HCT116 (cell line): ENCODE measurements around the gene TRPM3. TPM values are rescaled to one million over a fixed set of nuclear protein-coding genes. Genes with fewer than 3 reads are reported as not detected.

ENCODE experiments used
- ATAC-seq: fragments of 200-7000 bp; cut with Tn5 transposase; 2 replicates; pipeline ENCODE4 v1.9.1; 2020; ENCODE audit warnings: mild to moderate bottlenecking, moderate library complexity
- BruUV-seq: library from RNA; stranded (reverse); fragments of 400-500 nt; replicated peaks from 2 replicates; lab custom pipeline; 2021; lab: Mats Ljungman, UMichigan
- CTCF ChIA-PET: fragments of 300-600 bp; sonication (Branson Sonifier 250); formaldehyde crosslinking; loops from one replicate; lab custom pipeline; 2021; ENCODE audit warnings: antibody characterized with exemption; lab: Charles Lee
- POLR2A ChIA-PET: fragments of 300-600, 350-600 bp; sonication (Branson Sonifier 250); formaldehyde crosslinking; loops from one replicate; lab custom pipeline; 2021; ENCODE audit warnings: antibody characterized with exemption; lab: Charles Lee
- RAD21 ChIA-PET, 2 experiments: fragments of 300-600 bp; sonication (Branson Sonifier 250); formaldehyde crosslinking; loops; one replicate each; lab custom pipeline; 2023; ENCODE audit warnings: low total read pairs in 2 of 2; ENCODE audit not compliant: uncharacterized antibody in 2 of 2, unreplicated experiment in 2 of 2, low non-redundant PET in 1 of 2; lab: Charles Lee
- DNase-seq: peaks from one replicate; pipeline ENCODE4 v3.0.0-alpha.2; 2010; ENCODE audit warnings: low read depth, low spot score
- H2AFZ ChIP-seq: fragments of 200-600 bp; shearing (Covaris generic), sonication (generic); 2 replicates; pipeline ENCODE4 v1.6.1; 2017; ENCODE audit warnings: low read depth, mixed run types, mixed read lengths, antibody characterized with exemption, low read length; ENCODE audit not compliant: poor library complexity, severe bottlenecking
- H3K27ac ChIP-seq: 2 replicates; pipeline ENCODE4 v1.5.1; 2012; ENCODE audit warnings: low read depth, low read length
- H3K27me3 ChIP-seq: fragments of 200-600 bp; sonication (generic); 2 replicates; pipeline ENCODE4 v1.6.1; 2016; ENCODE audit warnings: mixed run types, low read length, mixed read lengths; ENCODE audit not compliant: insufficient read depth
- H3K36me3 ChIP-seq, 2 experiments: fragments of 200-500 bp in 1 of 2; fragments of 200-600 bp in 1 of 2; sonication (Bioruptor generic) in 1 of 2; sonication (generic) in 1 of 2; 2 replicates each; pipeline versions ENCODE4 v1.5.1 to v1.6.1; 2014 to 2016; ENCODE audit warnings: low read length in 2 of 2, inconsistent platforms in 1 of 2, mixed read lengths in 1 of 2, mixed run types in 1 of 2; ENCODE audit not compliant: insufficient read depth in 2 of 2, control insufficient read depth in 1 of 2
- H3K4me1 ChIP-seq, 2 experiments: fragments of 200-600 bp in 1 of 2; sonication (generic) in 1 of 2; 2 replicates each; pipeline versions ENCODE4 v1.5.1 to v1.6.1; 2012 to 2017; ENCODE audit warnings: low read length in 2 of 2, inconsistent platforms in 1 of 2, mild to moderate bottlenecking in 1 of 2, mixed read lengths in 1 of 2, mixed run types in 1 of 2, moderate library complexity in 1 of 2; ENCODE audit not compliant: insufficient read depth in 2 of 2, control insufficient read depth in 1 of 2
- H3K4me2 ChIP-seq: fragments of 200-600 bp; sonication (generic); 2 replicates; pipeline ENCODE4 v1.6.1; 2017; ENCODE audit warnings: mixed run types, low read length, mixed read lengths
- H3K4me3 ChIP-seq, 2 experiments: fragments of 200-600 bp in 1 of 2; sonication (generic) in 1 of 2; replicated peaks in 1 of 2; 2 replicates each; pipeline ENCODE4 v1.5.1; 2011 to 2016; ENCODE audit warnings: low read length in 2 of 2, control low read depth in 1 of 2, low read depth in 1 of 2, mild to moderate bottlenecking in 1 of 2, mixed read lengths in 1 of 2, mixed run types in 1 of 2
- H3K79me2 ChIP-seq: fragments of 200-600 bp; sonication (generic); 2 replicates; pipeline ENCODE4 v1.6.1; 2017; ENCODE audit warnings: mild to moderate bottlenecking, mixed run types, low read length, moderate library complexity, mixed read lengths; ENCODE audit not compliant: insufficient read depth
- H3K9ac ChIP-seq: fragments of 200-600 bp; sonication (generic); 2 replicates; pipeline ENCODE4 v1.6.1; 2016; ENCODE audit warnings: low read length, mixed read lengths
- H3K9me2 ChIP-seq: fragments of 200-600 bp; sonication (generic), shearing (Covaris generic); 2 replicates; pipeline ENCODE4 v1.6.1; 2017; ENCODE audit warnings: mixed run types, mild to moderate bottlenecking, moderate library complexity; ENCODE audit not compliant: insufficient read depth
- H3K9me3 ChIP-seq, 2 experiments: fragments of 200-500 bp in 1 of 2; fragments of 200-600 bp in 1 of 2; sonication (Bioruptor generic) in 1 of 2; sonication (generic) in 1 of 2; 2 replicates each; pipeline ENCODE4 v1.6.1; 2014 to 2017; ENCODE audit warnings: low read length in 2 of 2, mixed read lengths in 2 of 2, inconsistent platforms in 1 of 2, low read depth in 1 of 2, mild to moderate bottlenecking in 1 of 2, mixed run types in 1 of 2, moderate library complexity in 1 of 2; ENCODE audit not compliant: control insufficient read depth in 1 of 2, insufficient read depth in 1 of 2
- H4K20me1 ChIP-seq: fragments of 200-600 bp; sonication (generic), shearing (Covaris generic); 2 replicates; pipeline ENCODE4 v1.6.1; 2017; ENCODE audit warnings: mixed run types, mild to moderate bottlenecking, moderate library complexity; ENCODE audit not compliant: insufficient read depth
- ATF3 ChIP-seq: IDR thresholded peaks from 2 replicates; pipeline ENCODE4 v1.6.1; 2012
- CBX3 ChIP-seq: IDR thresholded peaks from 2 replicates; pipeline ENCODE4 v1.6.1; 2012; ENCODE audit warnings: low read depth
- CEBPB ChIP-seq: IDR thresholded peaks from 2 replicates; pipeline ENCODE4 v1.6.1; 2012; ENCODE audit warnings: low read depth
- EGR1 ChIP-seq: IDR thresholded peaks from 2 replicates; pipeline ENCODE4 v1.6.1; 2012; ENCODE audit warnings: low read depth
- EZH2 ChIP-seq: fragments of 200-600 bp; sonication (generic); IDR thresholded peaks from 2 replicates; pipeline ENCODE4 v1.6.1; 2017; ENCODE audit warnings: antibody characterized with exemption, mixed run types
- FOSL1 ChIP-seq: IDR thresholded peaks from 2 replicates; pipeline ENCODE4 v1.6.1; 2012; ENCODE audit warnings: low read depth
- JUND ChIP-seq: IDR thresholded peaks from 2 replicates; pipeline ENCODE4 v1.6.1; 2012
- MAX ChIP-seq: IDR thresholded peaks from 2 replicates; pipeline ENCODE4 v1.6.1; 2012
- POLR2AphosphoS5 ChIP-seq: IDR thresholded peaks from 2 replicates; pipeline ENCODE4 v1.6.1; 2011; ENCODE audit warnings: mild to moderate bottlenecking, low read depth, low read length, moderate library complexity
- RAD21 ChIP-seq: IDR thresholded peaks from 2 replicates; pipeline ENCODE4 v1.6.1; 2012; ENCODE audit warnings: low read depth, mild to moderate bottlenecking
- REST ChIP-seq: IDR thresholded peaks from 2 replicates; pipeline ENCODE4 v1.6.1; 2012; ENCODE audit warnings: low read depth
- SIN3A ChIP-seq: IDR thresholded peaks from 2 replicates; pipeline ENCODE4 v1.6.1; 2012; ENCODE audit warnings: low read depth
- SP1 ChIP-seq: IDR thresholded peaks from 2 replicates; pipeline ENCODE4 v1.6.1; 2012; ENCODE audit warnings: low read depth
- SRF ChIP-seq: IDR thresholded peaks from 2 replicates; pipeline ENCODE4 v1.6.1; 2012; ENCODE audit warnings: low read depth
- YY1 ChIP-seq: IDR thresholded peaks from 2 replicates; pipeline ENCODE4 v1.6.1; 2011; ENCODE audit warnings: low read length, low read depth, moderate library complexity, mild to moderate bottlenecking; ENCODE audit not compliant: insufficient replicate concordance; ENCODE audit errors: extremely low read depth
- ZFX ChIP-seq: fragments of 450-650 bp; IDR thresholded peaks from 2 replicates; pipeline ENCODE4 v1.6.1; 2017
- ZNF274 ChIP-seq: fragments of 200-500 bp; sonication (Bioruptor generic); IDR thresholded peaks from 2 replicates; pipeline ENCODE4 v1.6.1; 2014; ENCODE audit warnings: mild to moderate bottlenecking, low read depth, low read length, inconsistent platforms
- intact Hi-C: fragments of 100-400 bp; cut with micrococcal nuclease; formaldehyde crosslinking; loops from 2 replicates; pipeline ENCODE4 v1.10.0; 2022
- total RNA-seq: library from RNA; stranded (reverse); gene quantifications from one replicate; pipeline ENCODE4 v1.2.1, GENCODE V29; 2021; ENCODE audit not compliant: unreplicated experiment

Gene TRPM3
- total RNA-seq, 1 experiment from 2014 or later = not detected

GRCh38 chr9:70792796-70793195 lies 328.6 kb downstream of the TRPM3 start:
- DNase-seq (no peak), ATAC-seq (no peak)
- H3K36me3 ChIP-seq = no peaks in the 10 kb centered on the region
- TF ChIP-seq ZFX (no peak), EGR1 (no peak), YY1 (no peak), EZH2 (no peak), POLR2AphosphoS5 (no peak), REST (no peak), ZNF274 (no peak), FOSL1 (no peak), ATF3 (no peak), SP1 (no peak), CBX3 (no peak), SRF (no peak), SIN3A (no peak), JUND (no peak), CEBPB (no peak), RAD21 (no peak), MAX (no peak)
- RAD21 ChIA-PET = no interaction called here
- POLR2A ChIA-PET = no interaction called here
- no peak overlapping the region for H3K4me2 ChIP-seq
- H3K4me1 ChIP-seq = no peaks in the 10 kb centered on the region
- no peak overlapping the region for H3K4me3 ChIP-seq
- no peaks in the 10 kb centered on the region for H3K9me2 ChIP-seq
- CTCF ChIA-PET = no interaction called here
- peaks cover 39% of the 10 kb centered on the region for H3K27me3 ChIP-seq
- intact Hi-C loops = no loop called here
- H2AFZ ChIP-seq = no peak overlapping the region
- H3K79me2 ChIP-seq = no peaks in the 10 kb centered on the region
- no TSS peak for BruUV-seq
- H4K20me1 ChIP-seq = no peaks in the 10 kb centered on the region
- H3K9ac ChIP-seq = no peak overlapping the region
- no peak overlapping the region for H3K27ac ChIP-seq
- no peaks in the 10 kb centered on the region for H3K9me3 ChIP-seq
